HepG2 (cell line): ENCODE data around the gene FGFR4. TPM values are rescaled to one million over a fixed set of nuclear protein-coding genes. Genes with fewer than 3 reads are reported as not detected.

Experiments used
- AGO1 ChIP-seq: fragments of 200-400 bp; formaldehyde crosslinking; IDR thresholded peaks from 2 replicates; pipeline ENCODE4 v1.6.1; 2017; ENCODE audit warnings: mild to moderate bottlenecking, low read depth, low read length, moderate library complexity; ENCODE audit not compliant: poor library complexity, severe bottlenecking
- ATF4 ChIP-seq, 2 experiments: fragments of 450-650 bp in 1 of 2; sonication (generic) in 1 of 2; formaldehyde crosslinking; IDR thresholded peaks; 2 replicates each; pipeline versions ENCODE4 v1.5.0 to v1.8.0; 2020 to 2022; ENCODE audit warnings: mild to moderate bottlenecking in 1 of 2, missing genetic modification reagents in 1 of 2
- CAMTA2 ChIP-seq: sonication (generic); formaldehyde crosslinking; IDR thresholded peaks from 2 replicates; pipeline ENCODE4 v1.4.0; 2020; ENCODE audit warnings: mild to moderate bottlenecking, missing genetic modification reagents, borderline replicate concordance
- CENPX ChIP-seq: sonication (generic); formaldehyde crosslinking; IDR thresholded peaks from 2 replicates; pipeline ENCODE4 v1.9.0; 2021; ENCODE audit warnings: mild to moderate bottlenecking, missing genetic modification reagents, moderate library complexity
- CERS6 ChIP-seq: sonication (generic); formaldehyde crosslinking; IDR thresholded peaks from 2 replicates; pipeline ENCODE4 v1.5.0; 2020; ENCODE audit warnings: missing genetic modification reagents
- DZIP1 ChIP-seq: sonication (generic); formaldehyde crosslinking; IDR thresholded peaks from 2 replicates; pipeline ENCODE4 v1.5.0; 2020; ENCODE audit warnings: mild to moderate bottlenecking, missing genetic modification reagents
- NKX3-1 ChIP-seq: sonication (generic); formaldehyde crosslinking; IDR thresholded peaks from 2 replicates; pipeline ENCODE4 v1.5.0; 2020; ENCODE audit warnings: missing genetic modification reagents
- NONO ChIP-seq, 2 experiments: fragments of 450-650 bp in 1 of 2; sonication (generic) in 1 of 2; formaldehyde crosslinking in 1 of 2; IDR thresholded peaks in 1 of 2; conservative IDR thresholded peaks in 1 of 2; 2 replicates each; pipeline versions ENCODE4 v1.6.1 to v1.8.0; 2017 to 2022; ENCODE audit warnings: mild to moderate bottlenecking in 1 of 2, missing genetic modification reagents in 1 of 2, moderate library complexity in 1 of 2
- PLRG1 ChIP-seq: fragments of 450-650 bp; conservative IDR thresholded peaks from 2 replicates; pipeline ENCODE4 v1.6.1; 2016
- SATB2 ChIP-seq: sonication (generic); formaldehyde crosslinking; IDR thresholded peaks from 2 replicates; pipeline ENCODE4 v1.5.0; 2020; ENCODE audit warnings: missing genetic modification reagents
- SRSF1 ChIP-seq: fragments of 200-400 bp; formaldehyde crosslinking; optimal IDR thresholded peaks from 2 replicates; pipeline ENCODE3; 2017; ENCODE audit warnings: mild to moderate bottlenecking, low read depth, low read length, moderate library complexity
- THAP9 ChIP-seq: sonication (generic); formaldehyde crosslinking; IDR thresholded peaks from 2 replicates; pipeline ENCODE4; 2020; ENCODE audit warnings: missing genetic modification reagents, mild to moderate bottlenecking, borderline replicate concordance
- UBTF ChIP-seq: sonication (generic); formaldehyde crosslinking; IDR thresholded peaks from 2 replicates; pipeline ENCODE4 v1.4.0; 2020; ENCODE audit warnings: mild to moderate bottlenecking, missing genetic modification reagents
- YEATS4 ChIP-seq: sonication (generic); formaldehyde crosslinking; IDR thresholded peaks from 2 replicates; pipeline ENCODE4 v1.4.0; 2020; ENCODE audit warnings: missing genetic modification reagents, borderline replicate concordance
- ZNF333 ChIP-seq: sonication (generic); formaldehyde crosslinking; IDR thresholded peaks from 2 replicates; pipeline ENCODE4 v1.4.0; 2020; ENCODE audit warnings: mild to moderate bottlenecking, missing genetic modification reagents, borderline replicate concordance
- ZNF772 ChIP-seq: sonication (generic); formaldehyde crosslinking; IDR thresholded peaks from 2 replicates; pipeline ENCODE4 v1.5.0; 2020; ENCODE audit warnings: mild to moderate bottlenecking, missing genetic modification reagents
- ZSCAN31 ChIP-seq: sonication (generic); formaldehyde crosslinking; IDR thresholded peaks from 2 replicates; pipeline ENCODE4 v1.5.0; 2020; ENCODE audit warnings: low read depth, mild to moderate bottlenecking, missing genetic modification reagents
- polyA plus RNA-seq, 8 experiments: library from polyadenylated mRNA; depleted of rRNA in 3 of 8; stranded (reverse) in 7 of 8; unstranded in 1 of 8; fragments of >200 nt; fragmentation: Illumina TruSeq in 4 of 8; extraction: Trizol in 4 of 8; gene quantifications; 2 replicates each; pipeline versions ENCODE4 v1.2.1 to v1.2.3, GENCODE V29; 2011 to 2016; ENCODE audit warnings: low read depth in 4 of 8, missing spikeins in 1 of 8, mixed read lengths in 1 of 8; ENCODE audit not compliant: insufficient read depth in 1 of 8
- total RNA-seq, 5 experiments: library from RNA; depleted of rRNA; stranded (reverse); fragments of >200 nt; fragmentation: Illumina TruSeq; extraction: Trizol; gene quantifications; 2 replicates each; pipeline ENCODE4 v1.2.3, GENCODE V29; 2016; ENCODE audit warnings: low read depth in 1 of 5

Gene FGFR4
- total and polyA plus RNA-seq, 2 of the 13 experiments (the other 11 are each of a cell fraction or from before 2014, with no cell fraction given), result 129 to 219 TPM

GRCh38 chr5:177098470-177099141 is 11.9 kb downstream of the FGFR4 start (continued):
- TF ChIP-seq THAP9 (CRISPR knock-in tag) (no peak), AGO1 (peak; percentile 24), CERS6 (no peak), SATB2 (no peak), SRSF1 (no peak), ZSCAN31 (CRISPR knock-in tag) (no peak), YEATS4 (no peak), ZNF772 (CRISPR knock-in tag) (no peak), DZIP1 (CRISPR knock-in tag) (no peak), CENPX (CRISPR knock-in tag) (no peak), NONO (IDR thresholded peaks at IDR 0.05) (no peak), NONO (CRISPR knock-in tag; conservative IDR thresholded peaks at IDR 0.05) (peak; percentile 34; the same call in 1 of the 2 replicates), PLRG1 (no peak), ATF4 (CRISPR knock-in tag; IDR thresholded peaks at IDR 0.05) (no peak), ZNF333 (CRISPR knock-in tag) (no peak), NKX3-1 (no peak), CAMTA2 (CRISPR knock-in tag) (no peak), UBTF (CRISPR knock-in tag) (0 out of 2 replicates have a peak, but pooled peaks have one; percentile 9)
